Posterior cingulate gyrus (tissue), 11 donors: ENCODE data around the gene UQCRC1.

Experiments used
- DNase-seq, 10 donors: peaks; one replicate each; pipeline versions ENCODE4 v3.0.0 to v3.0.0-alpha.2; 2020 to 2021; ENCODE audit warnings: mixed read lengths in 3 of 10
- intact Hi-C: fragments of 100-400 bp; cut with DNase I; formaldehyde crosslinking; loops from one replicate; pipeline ENCODE4 v1.15.1; 2023

UQCRC1 gene

DNA sequence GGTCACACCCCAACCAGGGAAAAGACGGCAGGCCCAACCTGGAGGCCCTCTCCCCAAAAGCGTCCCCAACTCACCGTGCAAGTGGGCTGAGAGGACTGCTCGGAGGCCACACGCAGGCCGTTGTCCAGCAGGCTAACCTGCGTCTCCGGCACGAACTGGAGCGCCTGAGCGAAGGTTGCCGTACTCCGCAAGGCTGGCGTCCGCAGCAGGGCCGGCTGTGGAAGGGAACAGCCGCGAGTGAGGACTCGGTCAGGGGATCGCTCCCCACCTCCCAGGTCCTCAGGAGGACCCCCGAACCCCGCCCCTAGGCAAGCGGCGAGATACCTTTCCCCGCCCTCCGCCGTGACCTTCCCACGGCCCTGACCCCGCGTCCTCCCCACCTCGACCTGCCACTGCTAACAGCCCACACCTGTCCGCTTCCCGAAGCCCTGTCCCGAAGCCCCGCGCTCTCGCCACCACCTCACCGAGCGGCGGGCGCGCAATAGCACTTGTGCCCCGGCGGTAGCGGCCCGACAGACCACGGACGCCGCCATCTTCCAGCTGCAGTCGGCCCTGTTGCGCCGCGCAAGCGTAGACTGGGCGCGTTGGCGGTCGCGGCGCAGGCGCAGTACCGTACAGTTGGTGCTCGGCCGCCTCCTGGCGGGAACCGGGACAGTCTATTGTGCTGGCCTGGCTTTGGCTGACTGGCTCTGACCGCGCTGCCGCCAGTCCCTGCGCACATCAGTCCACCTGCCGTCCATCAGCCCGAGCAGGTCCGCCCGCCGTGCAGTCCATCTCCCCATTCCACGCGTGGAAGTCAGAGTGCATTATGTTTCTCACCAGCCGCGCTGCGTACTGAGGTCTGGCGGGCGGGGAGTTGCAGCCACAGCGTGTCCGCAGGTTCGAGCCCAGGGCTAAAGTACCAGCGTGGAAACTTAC, at the start of gene UQCRC1:
UQCRC1 (minus strand) TSS at position 559 of the 918 bp plus-strand sequence; CDS start at position 533, 26 bp downstream.
- intact Hi-C loops = loop anchor here (2.0 kb wide), 1 partner anchor 25 kb away; the partner anchor contains the start of gene SLC26A6
- peak; percentile 82 to 98 (median 88) for DNase-seq

DNA sequence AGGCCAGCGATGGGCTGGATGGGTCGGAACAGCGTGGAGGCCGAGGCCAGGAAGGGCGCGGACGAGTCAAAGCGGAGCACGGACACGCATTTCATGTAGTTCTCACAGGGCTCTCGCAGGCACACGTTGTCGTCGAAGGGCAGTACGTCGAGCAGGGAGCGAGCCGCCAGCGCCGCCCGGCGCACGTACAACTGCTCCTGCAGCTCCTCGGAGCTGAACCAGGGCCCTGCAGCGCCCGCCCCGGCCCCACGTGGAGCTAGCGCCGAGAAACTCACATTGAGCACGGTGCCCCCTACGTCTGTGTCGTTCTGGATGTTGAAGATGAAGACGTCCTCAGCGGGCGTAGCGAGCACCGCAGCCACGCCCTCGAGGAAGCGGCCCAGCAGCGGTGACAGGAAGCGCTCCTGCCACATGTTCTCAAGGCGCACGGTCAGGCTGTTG, 47.4 kb upstream of the UQCRC1 start:
- intact Hi-C loops = no loop called here
- DNase-seq = peak in 1 of 10 donors; percentile 72

DNA sequence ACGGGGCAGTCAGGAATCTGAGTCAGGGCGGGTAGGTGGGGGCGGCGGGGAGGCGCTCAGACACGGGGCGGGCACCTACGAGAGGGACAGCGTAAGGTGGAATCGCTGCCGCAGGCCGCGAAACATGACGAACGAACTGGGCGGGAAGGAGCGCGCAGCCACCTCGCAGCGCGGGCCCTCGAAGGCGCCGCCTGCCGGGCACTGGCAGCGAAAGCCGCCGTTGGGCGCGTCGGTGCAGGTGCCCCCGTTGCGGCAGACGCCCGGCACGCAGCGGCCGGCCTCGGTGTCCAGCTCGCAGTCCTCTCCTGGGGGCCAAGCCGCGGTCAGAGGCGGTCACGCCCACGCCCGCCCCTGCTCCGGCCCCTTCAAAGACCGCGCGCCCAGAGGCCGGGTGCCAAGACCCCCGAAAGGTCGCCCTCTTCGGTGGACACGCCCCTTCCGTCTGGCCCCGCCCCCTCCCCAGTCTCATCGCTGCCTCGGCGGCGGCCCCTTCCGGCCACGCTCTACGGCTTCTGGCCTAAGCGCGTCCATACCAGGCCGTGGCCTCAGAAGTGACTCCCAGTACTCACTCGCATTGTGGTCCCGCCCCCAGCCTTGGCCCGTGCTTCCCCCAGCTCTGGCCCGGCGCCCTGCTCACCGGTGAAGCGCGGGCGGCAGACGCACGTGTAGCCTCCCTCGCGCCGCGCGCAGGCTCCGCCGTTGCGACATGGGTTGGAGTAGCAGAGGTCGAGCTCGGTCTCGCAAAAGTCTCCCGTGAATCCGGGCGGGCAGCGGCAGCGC, 46.8 kb upstream of the UQCRC1 start:
- DNase-seq = peak in 8 of 10 donors; percentile 29 to 92 (median 46)
- intact Hi-C loops = no loop called here

DNA sequence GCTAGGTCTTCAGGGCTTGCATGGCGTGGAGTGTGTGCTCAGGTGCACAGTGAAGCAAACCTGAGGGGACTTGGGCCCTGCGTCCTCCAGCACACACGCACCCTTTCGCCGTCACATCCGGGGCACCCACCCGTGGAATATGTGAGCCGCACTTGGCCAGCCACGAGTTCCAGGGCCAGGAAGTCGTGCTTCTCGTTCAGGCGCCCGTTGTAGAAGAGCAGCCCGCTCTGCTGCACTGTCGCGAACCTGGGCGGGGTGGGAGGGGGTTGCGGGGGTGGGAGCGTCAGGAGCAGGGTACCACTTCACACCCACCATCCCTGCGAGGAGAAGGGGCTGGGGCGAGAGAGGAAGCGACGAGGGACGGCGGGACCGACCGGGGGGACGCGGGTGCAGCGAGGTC, 46.2 kb upstream of the UQCRC1 start:
- no peak for DNase-seq
- intact Hi-C loops = no loop called here

DNA sequence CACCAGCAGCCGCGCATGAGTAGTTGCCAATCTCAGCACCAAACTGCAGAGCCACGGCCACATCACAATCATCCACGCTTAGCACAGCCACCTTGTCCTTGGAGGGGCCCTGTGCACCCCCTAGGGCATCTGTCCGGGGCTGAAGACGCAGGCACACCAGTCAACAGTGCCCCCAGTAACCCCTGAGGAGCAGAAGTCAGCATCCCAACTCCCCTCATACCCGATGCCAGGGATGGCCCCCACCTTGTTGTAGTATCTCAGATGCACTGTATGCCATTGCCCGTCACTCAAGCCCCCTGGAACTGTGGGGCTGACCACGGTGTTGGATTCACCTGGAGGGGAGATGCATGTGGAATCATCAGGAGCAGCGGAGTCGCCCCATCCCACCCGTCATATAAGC, 45.6 kb upstream of the UQCRC1 start:
- intact Hi-C loops = no loop called here

DNA sequence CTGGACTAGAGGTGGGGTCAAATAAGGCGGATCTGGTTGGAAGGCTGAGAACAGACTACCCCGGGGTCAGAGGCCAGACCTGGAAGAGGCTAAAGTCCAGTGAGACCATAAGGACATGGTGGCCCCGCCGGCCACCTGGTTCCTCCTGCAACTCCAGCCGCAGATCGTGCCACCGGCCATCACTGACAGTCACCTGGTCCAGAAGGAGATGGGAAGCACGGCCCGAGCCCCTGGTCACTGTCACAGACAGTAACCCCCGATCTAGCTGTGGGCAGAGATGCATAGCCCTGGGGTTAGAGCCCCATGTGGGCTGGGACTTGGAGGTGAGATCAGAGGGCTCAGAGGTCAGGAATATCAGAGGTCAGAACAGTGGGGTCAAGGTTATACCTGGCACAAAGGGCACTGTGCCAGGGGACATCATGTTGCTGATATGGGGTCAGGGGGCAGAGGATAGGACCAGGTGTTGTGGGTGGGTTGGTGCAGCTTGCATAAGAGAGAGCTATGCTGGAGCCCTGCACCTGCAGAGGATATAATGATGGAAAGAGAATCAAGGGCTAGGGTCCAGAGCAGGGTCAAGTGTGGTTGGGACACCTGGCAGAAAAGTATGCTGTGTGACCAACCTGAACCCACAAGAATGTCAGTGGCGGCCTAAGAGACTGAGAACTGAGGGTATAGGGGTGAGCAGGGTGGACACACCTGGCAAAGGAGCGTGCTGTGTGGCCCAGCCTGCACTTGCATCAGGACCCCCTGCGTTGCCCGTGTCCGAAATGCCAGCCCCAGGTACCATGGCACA, 43.7 kb upstream of the UQCRC1 start:
- intact Hi-C loops = no loop called here
- peak in 1 of 10 donors; percentile 82 for DNase-seq

More for the DNA sequence above, 45.6 kb upstream of the UQCRC1 start:
- peak in 1 of 10 donors; percentile 75 for DNase-seq

DNA sequence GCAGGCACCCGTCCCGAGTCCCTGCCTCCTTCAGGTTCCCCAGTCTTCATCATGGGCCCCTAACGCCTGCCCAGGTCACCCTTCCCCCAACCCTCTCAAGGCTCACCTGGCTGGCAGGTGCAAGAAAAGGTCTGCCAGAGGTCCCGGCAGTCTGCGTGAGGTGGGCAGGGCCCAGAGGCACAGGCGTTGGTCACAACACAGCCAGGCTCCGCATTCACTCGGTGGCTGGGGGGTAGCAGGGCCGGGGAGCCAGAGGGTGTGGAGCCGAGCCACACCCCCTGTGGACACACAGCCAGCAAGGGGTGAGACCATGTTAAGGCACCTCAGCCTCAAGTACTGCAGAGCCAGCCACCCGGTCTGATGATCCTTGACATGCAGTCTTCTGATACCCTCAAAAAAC, 42.3 kb upstream of the UQCRC1 start:
- no peak for DNase-seq
- intact Hi-C loops = no loop called here

DNA sequence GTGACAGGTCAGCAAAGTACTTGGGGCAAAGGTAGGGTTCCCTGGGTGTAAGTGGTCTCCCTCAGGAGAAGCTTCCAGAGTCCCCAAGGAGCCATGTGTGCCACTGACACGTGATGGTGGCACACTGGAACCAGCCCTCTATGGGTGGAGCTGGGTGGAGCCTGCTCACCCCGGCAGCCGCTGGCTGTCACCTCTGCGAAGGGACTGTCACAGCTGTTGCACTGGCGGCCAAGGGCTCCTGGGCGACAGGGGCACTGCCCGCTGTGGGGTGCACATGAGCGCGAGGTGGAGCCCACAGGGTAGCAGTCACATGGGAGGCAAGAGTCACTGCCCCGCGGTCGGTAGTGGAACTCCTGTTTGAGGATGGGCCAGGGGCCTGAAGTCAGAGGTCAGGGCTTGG, 41.3 kb upstream of the UQCRC1 start:
- peak in 1 of 10 donors; percentile 59 for DNase-seq
- intact Hi-C loops = no loop called here

DNA sequence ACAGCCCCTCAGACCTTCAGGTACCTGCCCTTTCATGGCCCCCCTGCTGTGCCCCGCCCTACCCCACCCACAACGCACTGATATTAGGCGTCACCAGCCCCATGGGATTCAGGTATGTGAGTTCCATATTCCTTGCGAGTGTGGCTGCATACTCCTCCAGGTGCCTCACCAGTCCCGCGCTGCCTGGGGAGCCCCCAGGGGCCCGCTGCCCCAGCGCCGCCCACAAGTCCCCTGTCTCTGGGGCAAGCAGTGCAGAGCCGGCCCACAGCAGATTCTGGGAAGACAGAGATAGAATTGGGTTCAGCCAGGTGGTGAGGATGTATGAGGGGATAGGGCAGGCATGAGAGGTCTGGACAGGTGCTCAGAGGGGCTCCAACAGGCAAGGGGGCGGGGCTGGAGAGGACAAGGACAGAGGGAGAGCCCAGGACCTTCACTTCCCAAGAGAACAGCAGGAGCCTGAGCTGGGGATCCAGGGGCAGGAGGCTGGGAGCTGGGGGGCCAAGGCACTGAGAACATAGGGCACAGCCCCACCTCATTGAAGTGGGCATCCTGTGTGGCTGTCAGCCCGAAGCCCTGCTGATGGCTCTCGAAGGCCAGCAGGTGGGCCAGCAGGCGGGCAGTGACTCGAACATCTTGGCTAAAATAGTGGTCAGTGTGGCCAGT, 38.9 kb upstream of the UQCRC1 start:
- intact Hi-C loops = no loop called here
- DNase-seq = peak in 1 of 10 donors; percentile 76

DNA sequence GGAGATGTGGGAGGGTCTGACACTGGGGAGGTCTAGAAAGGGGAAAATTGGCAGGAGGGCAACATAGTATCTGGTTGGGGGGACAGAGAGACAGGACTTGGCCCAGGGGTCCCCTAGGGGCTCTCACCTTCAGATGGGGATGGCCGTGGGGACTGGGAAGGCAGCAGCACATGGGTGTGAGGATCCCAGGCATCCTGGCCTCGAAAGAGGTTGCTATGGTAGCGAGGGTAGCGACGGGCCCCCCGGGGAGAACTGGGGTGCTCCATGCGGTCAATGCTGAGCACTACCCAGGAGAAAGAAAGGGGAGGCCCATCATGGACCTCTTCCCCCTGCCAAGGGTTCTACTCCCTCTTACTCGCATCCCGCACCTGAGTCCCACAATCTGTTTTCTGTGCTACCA, 38.3 kb upstream of the UQCRC1 start:
- intact Hi-C loops = no loop called here
- DNase-seq = peak in 1 of 10 donors; percentile 66

DNA sequence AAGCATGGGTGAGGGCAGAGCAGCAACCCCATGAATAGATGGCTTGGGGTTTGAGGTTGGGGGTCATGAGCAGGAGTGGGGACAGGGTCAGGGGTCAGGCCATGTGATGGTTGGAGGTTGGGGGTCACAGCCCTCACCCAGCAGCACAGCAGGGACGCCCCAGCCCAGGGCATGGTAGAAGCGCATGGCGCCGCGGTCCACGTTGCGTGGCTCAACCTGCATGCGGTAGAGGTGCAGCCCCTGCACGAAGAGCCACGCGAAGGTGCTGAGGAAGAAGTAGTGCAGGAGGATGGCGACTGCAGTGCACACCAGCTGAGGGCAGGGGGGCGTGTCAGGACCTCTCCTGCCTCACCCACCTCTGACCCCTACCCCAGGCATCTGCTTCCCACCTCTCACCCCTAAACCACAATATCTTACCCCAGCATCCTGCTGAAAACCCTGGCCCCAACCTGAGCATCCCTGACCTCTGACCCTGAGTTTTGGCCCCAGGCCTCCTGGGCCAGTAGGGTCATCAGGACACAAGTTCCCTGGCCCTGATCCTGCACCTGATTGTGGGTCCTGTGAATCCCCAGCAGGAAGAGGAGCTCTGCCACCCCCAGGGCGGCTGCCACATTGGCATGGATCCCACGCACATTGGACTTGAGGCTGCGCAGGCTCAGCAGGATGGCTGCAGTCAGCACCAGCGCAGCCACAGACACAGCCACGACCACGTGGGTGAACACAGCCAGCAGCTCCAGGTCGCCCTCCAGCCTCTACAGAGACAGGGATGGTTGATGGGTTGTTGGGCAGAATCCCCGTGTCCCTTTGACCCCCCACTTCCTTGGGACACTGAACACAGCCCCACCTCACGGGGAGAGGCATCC, 35.7 kb upstream of the UQCRC1 start:
- DNase-seq = peak in 3 of 10 donors; percentile 51 to 90 (median 83)
- intact Hi-C loops = no loop called here

DNA sequence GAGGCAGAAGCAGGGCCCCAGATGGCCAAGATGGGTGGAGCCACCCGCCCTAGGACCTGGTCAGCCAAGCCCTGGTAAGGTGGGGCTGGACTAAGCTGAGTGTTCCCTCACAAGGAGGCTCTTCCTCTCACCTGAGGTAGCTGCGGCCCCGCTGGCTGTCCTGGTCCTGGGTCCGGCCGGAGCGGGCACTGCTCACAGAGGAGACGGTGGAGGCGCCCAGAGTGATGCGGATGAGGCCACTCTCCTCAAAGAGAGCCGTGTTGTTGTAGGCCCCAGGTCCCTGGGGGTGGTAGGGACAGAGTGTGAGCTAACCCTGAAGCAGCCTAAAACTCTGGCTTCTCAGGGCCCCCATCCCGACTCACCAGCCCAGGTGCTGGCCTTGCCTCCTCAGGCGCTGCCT, 33.2 kb upstream of the UQCRC1 start:
- intact Hi-C loops = no loop called here
- DNase-seq = no peak

DNA sequence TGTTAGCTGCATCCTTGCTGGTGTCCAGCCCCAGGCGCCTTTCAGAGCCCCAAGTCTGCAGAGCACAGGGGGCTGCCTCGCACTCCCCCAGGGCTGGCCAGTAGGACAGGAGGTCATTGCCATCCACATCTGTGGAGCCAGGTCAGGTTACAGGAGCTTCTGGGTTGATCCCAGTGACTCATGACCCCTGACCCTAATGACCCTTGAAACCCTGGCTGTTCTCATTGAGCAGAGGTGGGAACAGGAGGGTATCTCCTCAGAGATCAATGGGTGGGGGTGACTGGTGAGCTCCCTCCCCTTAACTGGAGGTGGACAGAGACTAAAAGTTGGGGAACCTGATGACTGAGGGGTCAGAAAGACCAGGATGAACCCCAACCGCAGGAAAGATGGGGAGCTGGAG, 31.9 kb upstream of the UQCRC1 start:
- no peak for DNase-seq
- intact Hi-C loops = no loop called here

DNA sequence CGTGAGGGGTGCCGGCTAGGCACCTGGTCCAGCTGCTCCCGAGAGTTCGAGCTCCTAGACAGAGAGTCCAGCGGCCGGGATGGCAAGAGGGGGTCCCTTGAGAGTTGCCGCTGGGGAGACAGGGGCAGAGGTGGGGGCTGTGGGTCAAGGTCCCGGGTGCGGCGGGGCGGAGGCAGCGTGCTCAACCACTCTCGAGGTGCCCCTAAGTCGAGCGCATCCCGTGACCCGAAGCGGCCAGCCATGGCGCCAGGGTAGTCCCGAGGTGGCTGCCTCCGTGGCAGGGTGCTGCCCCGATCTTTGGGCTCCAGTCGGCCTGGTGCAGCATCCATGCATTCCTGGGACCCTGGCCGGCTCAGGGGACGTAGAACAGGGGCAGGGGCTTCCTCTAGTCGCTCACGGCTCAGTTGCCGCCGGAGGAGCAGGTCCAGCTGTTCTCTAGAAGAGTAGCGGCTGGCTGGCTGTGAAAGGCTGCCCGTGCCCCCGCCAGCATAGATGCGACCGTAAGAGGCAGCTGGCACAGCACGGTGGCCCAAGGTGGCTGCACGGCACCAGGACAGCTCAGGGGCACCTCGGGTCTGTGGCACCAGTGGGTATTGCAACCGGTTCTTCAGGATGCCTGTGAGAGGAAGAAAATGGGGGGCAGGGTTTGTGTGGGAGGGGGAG, 30.6 kb upstream of the UQCRC1 start:
- intact Hi-C loops = no loop called here
- DNase-seq = no peak

DNA sequence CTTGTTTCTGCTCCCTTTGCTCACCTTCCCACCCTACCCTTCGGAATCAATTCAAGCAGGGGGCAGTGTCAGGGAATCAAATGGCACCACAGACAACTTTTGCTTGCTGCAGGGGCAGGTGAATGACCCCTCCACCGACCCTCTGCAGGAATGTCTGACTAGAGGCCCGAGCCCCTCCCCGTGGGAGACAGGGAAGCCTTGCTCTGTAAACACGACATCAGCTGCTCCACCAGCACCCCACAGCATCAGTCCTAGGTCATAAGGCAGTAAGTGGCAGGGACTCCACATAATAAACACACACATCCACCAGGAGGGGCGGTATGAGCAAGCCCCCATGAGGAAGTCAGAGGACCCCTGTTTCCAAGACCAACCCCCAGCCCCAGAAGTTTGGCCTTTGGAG, 27.9 kb upstream of the UQCRC1 start:
- no peak for DNase-seq
- intact Hi-C loops = no loop called here

DNA sequence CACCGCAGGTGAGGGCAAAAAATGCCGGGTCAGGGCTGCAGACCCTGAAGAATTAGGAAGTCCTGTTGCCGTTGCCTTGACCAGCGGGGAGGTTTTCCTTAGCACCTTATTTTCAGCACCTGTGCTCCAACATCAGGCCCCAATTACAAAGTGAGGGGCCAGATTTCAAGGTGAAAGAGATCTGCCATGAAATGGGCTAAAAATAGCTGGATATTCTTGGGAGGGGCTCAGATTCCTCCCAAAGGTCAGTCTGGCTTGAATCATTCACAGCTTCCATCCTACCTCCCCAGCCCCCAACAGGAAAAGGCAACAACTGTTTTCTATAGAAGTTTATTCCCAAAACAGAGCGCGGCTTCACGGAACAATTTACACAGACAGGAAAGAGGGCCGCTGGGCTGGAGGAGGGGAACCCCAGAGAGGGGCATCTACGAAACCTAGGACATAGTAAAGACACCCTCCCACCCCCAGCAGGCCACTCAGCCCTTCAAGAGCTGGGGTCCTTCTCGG, 26.8 kb upstream of the UQCRC1 start:
- intact Hi-C loops = no loop called here

DNA sequence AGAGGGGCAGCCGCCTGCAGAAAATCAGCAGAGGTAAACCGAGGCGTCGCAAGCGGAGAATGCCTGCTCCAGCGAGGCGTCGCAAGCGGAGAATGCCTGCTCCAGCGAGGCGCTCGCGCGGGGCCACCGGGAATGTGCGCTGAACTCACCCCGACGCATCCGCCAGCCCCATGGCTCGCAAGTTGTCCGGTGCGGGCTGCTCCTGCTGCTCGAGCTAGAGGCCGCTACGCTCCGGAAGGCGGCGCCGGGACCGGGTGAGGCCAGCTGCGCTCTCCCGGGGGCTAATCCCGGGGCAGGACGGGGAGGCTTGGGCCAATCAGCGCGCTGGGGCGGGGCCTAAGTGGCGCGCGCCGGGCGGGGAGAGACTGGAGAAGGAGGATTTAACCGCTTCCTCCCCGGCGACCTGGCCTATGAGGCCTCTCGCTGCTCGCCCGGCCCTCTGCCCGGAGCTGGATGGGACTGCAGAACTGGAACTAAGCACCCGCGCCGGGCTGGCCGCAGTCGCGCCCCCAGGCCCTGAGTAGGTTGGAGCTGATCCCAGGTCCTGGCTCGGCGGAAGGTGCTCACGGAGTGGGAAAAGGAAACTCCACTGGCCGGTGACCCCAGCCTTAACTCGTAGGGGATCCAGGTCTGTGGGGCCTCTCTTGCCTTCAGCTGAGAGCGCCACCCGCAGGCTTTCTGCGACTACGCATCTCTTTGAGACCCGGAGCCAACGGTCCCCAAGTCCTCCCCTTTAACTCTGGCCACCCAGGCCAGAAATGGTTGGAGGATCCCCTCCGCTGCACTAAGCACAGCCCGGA, 26.0 kb upstream of the UQCRC1 start, which contains the start of gene SLC26A6:
SLC26A6 (minus strand) TSS at position 240 of the 800 bp plus-strand sequence; CDS start at position 172, 68 bp downstream.
- intact Hi-C loops = loop anchor here (2.0 kb wide), 1 partner anchor 27 kb away; the partner anchor contains the start of gene UQCRC1
- DNase-seq = peak; percentile 95 to 100 (median 98)

More for the DNA sequence above, 26.8 kb upstream of the UQCRC1 start:
- DNase-seq = no peak
